Bone marrow (tissue), 2 donors: ENCODE measurements around the gene USP48.
A peak's percentile ranks its signal among the peaks of the same experiment; 100 is the strongest.
"Not testable (repeated sequence)": the region's sequence is repeated elsewhere in the genome, so short reads cannot be mapped to it uniquely, and the experiment has no call there.

Experiments used
- DNase-seq, 2 donors: peaks; one replicate each; lab custom pipeline; 2025; lab: John Stamatoyannopoulos, UW

USP48 gene

GRCh38 chr1:21774835-21775549, 8.0 kb downstream of the USP48 start:
- no peak for DNase-seq

- DNase-seq: no peak
These were observed 9.4 kb downstream of the USP48 start for GRCh38 chr1:21773585-21773984.

- not testable (repeated sequence) for DNase-seq
These were observed 11.3 kb downstream of the USP48 start for GRCh38 chr1:21771672-21772071.

- DNase-seq: not testable (repeated sequence)
These were observed 12.3 kb downstream of the USP48 start for GRCh38 chr1:21770602-21771001.

GRCh38 chr1:21770201-21770600, 12.7 kb downstream of the USP48 start:
- DNase-seq: no peak

- not testable (repeated sequence) for DNase-seq
These were observed 15.8 kb downstream of the USP48 start for GRCh38 chr1:21767106-21767505.

GRCh38 chr1:21766210-21766609, 16.7 kb downstream of the USP48 start:
- no peak for DNase-seq

GRCh38 chr1:21764615-21765423, 18.1 kb downstream of the USP48 start:
- DNase-seq: peak; percentile 17 to 22

- no peak for DNase-seq
These were observed 19.1 kb downstream of the USP48 start for GRCh38 chr1:21763694-21764419.

GRCh38 chr1:21763236-21763635, 19.7 kb downstream of the USP48 start:
- no peak for DNase-seq

- DNase-seq: no peak
These were observed 20.9 kb downstream of the USP48 start for GRCh38 chr1:21762022-21762404.

GRCh38 chr1:21761052-21761451, 21.9 kb downstream of the USP48 start:
- DNase-seq: peak in 1 of 2 donors; percentile 31

- no peak for DNase-seq
These were observed 23.1 kb downstream of the USP48 start for GRCh38 chr1:21759818-21760217.

GRCh38 chr1:21759182-21759581, 23.8 kb downstream of the USP48 start:
- no peak for DNase-seq

GRCh38 chr1:21758614-21759013, 24.3 kb downstream of the USP48 start:
- no peak for DNase-seq

GRCh38 chr1:21756393-21757089, 26.4 kb downstream of the USP48 start:
- DNase-seq: no peak

GRCh38 chr1:21755067-21755466, 27.9 kb downstream of the USP48 start:
- no peak for DNase-seq

GRCh38 chr1:21754583-21754982, 28.4 kb downstream of the USP48 start:
- DNase-seq: no peak

- no peak for DNase-seq
These were observed 30.8 kb downstream of the USP48 start for GRCh38 chr1:21752186-21752585.

GRCh38 chr1:21751281-21751680, 31.7 kb downstream of the USP48 start:
- no peak for DNase-seq

- no peak for DNase-seq
These were observed 32.1 kb downstream of the USP48 start for GRCh38 chr1:21750841-21751240.

GRCh38 chr1:21749859-21750468, 33.0 kb downstream of the USP48 start:
- no peak for DNase-seq
